Right cardiac atrium (tissue), 5 donors: ENCODE results near the gene SLCO1B3. TPM values are rescaled to one million over a fixed set of nuclear protein-coding genes. Genes with fewer than 3 reads are reported as not detected.

Source experiments
- ATAC-seq, 2 donors: fragments of 200-7000 bp; cut with Tn5 transposase; one replicate each; pipeline versions ENCODE4 v1.8.0 to v1.9.1; 2020; ENCODE audit warnings: moderate library complexity in 2 of 2, mild to moderate bottlenecking in 1 of 2
- DNase-seq, 3 donors: peaks; one replicate each; pipeline ENCODE4 v3.0.0-alpha.2; 2020
- H3K27ac ChIP-seq: one replicate; pipeline ENCODE4 v1.5.1; 2013; ENCODE audit warnings: mild to moderate bottlenecking, low read length, control low read depth, moderate library complexity
- H3K27me3 ChIP-seq: one replicate; pipeline ENCODE4 v1.6.1; 2013; ENCODE audit not compliant: control insufficient read depth, insufficient read depth
- H3K4me1 ChIP-seq: one replicate; pipeline ENCODE4 v1.6.1; 2013; ENCODE audit warnings: low read length; ENCODE audit not compliant: control insufficient read depth, insufficient read depth
- H3K4me3 ChIP-seq: one replicate; pipeline ENCODE4 v1.5.1; 2013; ENCODE audit warnings: low read length, control low read depth
- H3K9me3 ChIP-seq: one replicate; pipeline ENCODE4 v1.6.1; 2013; ENCODE audit warnings: low read length; ENCODE audit not compliant: control insufficient read depth
- WGBS: extraction: QIAGEN DNeasy Blood & Tissue Kit; methylation state at CpG from one replicate; pipeline ENCODE4 v1.1.7; 2013; 5-methylcytosine and 5-hydroxymethylcytosine counted together
- intact Hi-C, 4 donors: fragments of 100-400 bp; cut with DNase I; formaldehyde crosslinking; loops; one replicate each; pipeline versions ENCODE4 v1.11.0 to v1.14.0; 2022 to 2023
- polyA plus RNA-seq: library from polyadenylated mRNA; stranded (reverse); fragments of 200-250 nt; gene quantifications from one replicate; pipeline ENCODE4 v1.2.3, GENCODE V29; 2013
- total RNA-seq, 4 donors: library from RNA; stranded (reverse); fragmentation: NEBNext Ultra II Directional; extraction: Animal tissue kit (Norgen Biotek cat#: 25700); gene quantifications; one replicate each; pipeline ENCODE4 v1.2.1, GENCODE V29; 2021
- donor health status: healthy with polysubstance abuse.
- donor health status: DM: no; HTN: yes; CAD: no.
- donor health status: DM: no; HTN: no; CAD: no.
- donor health status: DM: no; HTN: yes; CAD: no; lungs with severe emphysema.
- donor health status: DM: yes; HTN: yes; CAD: no.

Gene SLCO1B3
- total and polyA plus RNA-seq, 5 donors = not detected

DNA sequence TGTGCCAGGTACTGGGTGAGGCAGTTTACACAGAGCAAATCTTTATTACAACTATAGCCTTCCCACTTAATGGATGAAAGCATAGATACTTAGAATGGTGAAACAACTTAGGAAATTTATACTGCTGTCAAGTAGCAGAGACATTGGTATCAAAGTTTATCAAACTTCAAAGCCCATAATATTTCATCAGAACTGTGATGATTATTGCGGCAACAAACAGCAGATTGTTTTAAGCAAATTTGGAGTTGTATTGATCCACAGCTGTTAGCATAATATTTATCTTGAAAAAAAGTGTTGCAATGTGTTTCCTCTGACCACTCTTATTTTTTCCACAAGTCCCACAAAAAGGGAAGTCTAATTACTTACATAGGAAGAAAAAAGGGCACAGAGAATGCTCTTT, 2.0 kb upstream of the SLCO1B3 start:
- H3K4me1 ChIP-seq = no peaks in the 10 kb centered on the region
- H3K27me3 ChIP-seq = no peaks in the 10 kb centered on the region
- DNase-seq = no peak
- intact Hi-C loops = no loop called here
- no peak overlapping the region for H3K27ac ChIP-seq
- H3K4me3 ChIP-seq = no peak overlapping the region
- no peaks in the 10 kb centered on the region for H3K9me3 ChIP-seq
- WGBS = 40% methylated on average over 1 of the region's 1 CpG
- no peak for ATAC-seq

DNA sequence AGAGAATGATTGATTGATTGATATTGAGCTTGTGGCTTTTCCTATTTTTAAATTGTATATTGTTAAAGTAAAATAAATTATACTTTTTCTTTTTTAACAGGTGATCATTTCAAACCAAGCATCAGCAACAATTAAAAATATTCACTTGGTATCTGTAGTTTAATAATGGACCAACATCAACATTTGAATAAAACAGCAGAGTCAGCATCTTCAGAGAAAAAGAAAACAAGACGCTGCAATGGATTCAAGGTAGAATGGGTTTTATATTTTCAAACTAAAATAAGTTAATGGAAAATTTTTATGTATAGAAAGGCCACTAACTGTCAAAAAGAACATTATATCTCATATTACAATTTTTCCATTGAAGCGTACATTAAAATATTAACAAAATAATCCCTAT, 5.1 kb downstream of the SLCO1B3 start:
- no peaks in the 10 kb centered on the region for H3K9me3 ChIP-seq
- ATAC-seq (no peak), DNase-seq (no peak)
- intact Hi-C loops = no loop called here
- 93% methylated on average over 2 of the region's 2 CpGs for WGBS
- no peaks in the 10 kb centered on the region for H3K27me3 ChIP-seq
- no peak overlapping the region for H3K27ac ChIP-seq
- no peaks in the 10 kb centered on the region for H3K4me1 ChIP-seq
- H3K4me3 ChIP-seq = no peak overlapping the region

DNA sequence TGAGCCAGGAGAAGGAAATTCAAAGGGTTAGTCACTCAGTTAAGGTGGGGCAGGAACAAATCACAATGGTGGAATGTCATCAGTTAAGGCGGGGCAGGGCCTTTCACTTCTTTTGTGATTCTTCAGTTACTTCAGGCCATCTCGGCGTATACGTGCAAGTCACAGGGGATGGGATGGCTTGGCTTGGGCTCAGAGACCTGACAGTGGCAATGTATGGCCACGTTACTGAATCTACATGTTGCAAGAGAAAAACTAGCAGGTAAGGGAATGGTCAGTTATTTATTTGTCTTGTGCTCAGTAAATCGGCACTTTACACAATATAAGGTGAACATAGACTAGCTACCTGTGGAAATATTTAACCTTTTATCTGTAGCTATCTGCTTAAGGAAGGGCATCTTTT, 11.9 kb downstream of the SLCO1B3 start:
- no peak for DNase-seq
- no peak for ATAC-seq
- H3K4me3 ChIP-seq = no peak overlapping the region
- no peak overlapping the region for H3K27ac ChIP-seq
- H3K27me3 ChIP-seq = no peaks in the 10 kb centered on the region
- intact Hi-C loops = no loop called here
- 91% methylated on average over 6 of the region's 6 CpGs for WGBS
- no peaks in the 10 kb centered on the region for H3K4me1 ChIP-seq
- H3K9me3 ChIP-seq = no peaks in the 10 kb centered on the region

DNA sequence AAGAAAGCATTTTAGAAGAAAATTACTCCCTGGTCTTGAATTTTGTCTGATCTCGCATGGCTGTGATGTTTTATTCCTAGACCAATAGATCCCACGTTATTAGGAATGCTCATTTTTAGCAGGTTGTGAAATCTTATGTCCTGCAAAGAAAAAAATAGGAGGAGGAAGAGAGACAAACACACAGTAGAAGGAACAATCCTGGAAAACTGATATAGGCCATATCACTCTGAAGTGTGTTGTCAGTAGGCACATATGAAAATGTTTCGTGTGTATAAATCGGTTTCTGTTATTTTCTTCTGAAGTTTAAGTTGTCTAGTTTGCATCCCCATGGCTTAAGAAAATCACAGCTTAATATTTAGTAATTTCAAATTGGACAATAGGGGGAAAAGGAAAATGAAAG, 12.4 kb downstream of the SLCO1B3 start:
- Histone ChIP-seq H3K4me3 (no peak overlapping the region), H3K27ac (no peak overlapping the region), H3K27me3 (no peaks in the 10 kb centered on the region), H3K9me3 (no peaks in the 10 kb centered on the region), H3K4me1 (no peaks in the 10 kb centered on the region)
- 69% methylated on average over 4 of the region's 4 CpGs for WGBS
- DNase-seq (no peak), ATAC-seq (no peak)
- intact Hi-C loops = no loop called here

DNA sequence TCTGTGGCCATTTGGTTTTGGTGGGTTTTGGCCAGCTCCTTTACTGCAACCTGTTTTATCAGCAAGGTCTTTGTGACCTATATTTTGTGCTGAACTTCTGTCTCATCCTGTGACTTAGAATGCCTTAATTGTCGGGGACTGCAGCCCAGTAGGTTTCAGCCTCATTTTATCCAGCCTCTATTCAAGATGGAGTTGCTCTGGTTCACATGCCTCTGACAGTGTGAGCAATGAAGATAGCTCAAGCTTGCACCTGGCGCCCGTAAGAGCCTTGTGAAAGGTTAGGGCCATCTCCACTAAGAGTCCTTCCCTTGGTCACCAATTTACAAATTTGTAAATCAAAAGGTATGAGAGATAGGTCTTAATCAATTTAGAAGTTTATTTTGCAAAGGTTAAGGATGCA, 19.4 kb downstream of the SLCO1B3 start:
- no peak overlapping the region for H3K4me3 ChIP-seq
- H3K9me3 ChIP-seq = no peaks in the 10 kb centered on the region
- 86% methylated on average over 3 of the region's 3 CpGs for WGBS
- H3K27ac ChIP-seq = no peak overlapping the region
- no peaks in the 10 kb centered on the region for H3K4me1 ChIP-seq
- DNase-seq = no peak
- no peaks in the 10 kb centered on the region for H3K27me3 ChIP-seq
- intact Hi-C loops = no loop called here
- no peak for ATAC-seq

DNA sequence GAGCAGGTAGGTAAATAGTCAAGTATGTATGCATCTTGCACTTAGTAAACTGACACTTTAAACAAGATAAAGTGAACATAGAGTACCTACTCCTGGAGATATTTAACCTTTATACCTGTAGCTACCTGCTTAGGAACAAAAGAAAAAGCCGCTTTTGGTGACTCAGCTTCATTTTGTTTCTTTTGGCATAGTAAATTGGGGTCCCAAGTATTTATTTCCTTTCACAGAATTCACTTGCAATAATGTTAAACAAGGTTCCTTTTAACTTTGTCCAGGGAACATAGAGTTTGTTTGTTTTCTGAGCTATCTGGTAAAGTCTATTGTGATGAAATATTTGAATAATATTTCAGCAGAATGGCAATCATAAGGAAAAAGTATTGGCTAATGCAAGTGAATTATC, 20.0 kb downstream of the SLCO1B3 start:
- H3K9me3 ChIP-seq = no peaks in the 10 kb centered on the region
- H3K27me3 ChIP-seq = no peaks in the 10 kb centered on the region
- H3K4me1 ChIP-seq = no peaks in the 10 kb centered on the region
- intact Hi-C loops = no loop called here
- WGBS = 76% methylated on average over 1 of the region's 1 CpG
- no peak overlapping the region for H3K4me3 ChIP-seq
- no peak for ATAC-seq
- no peak overlapping the region for H3K27ac ChIP-seq
- DNase-seq = no peak

DNA sequence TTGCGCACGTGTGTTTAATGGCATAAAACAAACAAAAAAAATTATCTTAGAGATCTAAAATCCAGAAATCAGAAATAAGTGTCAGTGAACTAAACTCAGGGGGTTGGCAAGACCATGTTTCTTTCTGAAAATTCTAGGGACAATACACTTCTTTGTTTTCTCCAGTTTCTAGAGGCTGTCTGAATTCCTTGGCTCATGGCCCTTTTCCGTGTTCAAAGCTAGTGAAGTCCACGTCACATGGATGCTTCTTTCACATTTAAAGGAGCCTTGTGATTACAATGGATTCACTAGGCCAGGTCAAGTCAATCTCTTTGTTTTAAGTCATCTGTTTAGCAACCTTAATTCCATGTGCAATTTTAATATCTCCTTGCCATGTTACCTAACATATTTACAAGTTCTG, 22.4 kb downstream of the SLCO1B3 start:
- Histone ChIP-seq H3K4me1 (no peaks in the 10 kb centered on the region), H3K9me3 (no peaks in the 10 kb centered on the region), H3K27me3 (no peaks in the 10 kb centered on the region), H3K4me3 (no peak overlapping the region), H3K27ac (no peak overlapping the region)
- DNase-seq = no peak
- 60% methylated on average over 4 of the region's 4 CpGs for WGBS
- intact Hi-C loops = no loop called here
- no peak for ATAC-seq

DNA sequence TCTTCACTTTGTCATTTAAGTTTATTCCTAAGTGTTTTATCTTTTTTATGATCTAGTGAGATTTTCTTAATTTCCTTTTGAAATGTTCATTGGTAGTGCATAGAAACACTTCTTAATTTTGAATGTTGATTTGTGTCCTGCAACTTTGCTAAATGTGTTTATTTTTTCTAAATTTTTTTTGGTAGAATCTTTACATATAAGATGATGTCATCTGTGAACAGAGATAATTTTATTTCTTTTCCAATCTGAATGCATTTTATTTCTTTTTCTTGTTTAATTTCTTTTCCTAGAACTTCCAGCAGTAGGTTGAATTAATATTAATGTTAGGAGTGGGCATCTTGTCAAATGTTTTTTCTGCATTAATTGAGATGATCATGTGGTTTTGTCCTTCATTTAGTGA, 42.1 kb downstream of the SLCO1B3 start:
- Histone ChIP-seq H3K4me3 (no peak overlapping the region), H3K4me1 (no peaks in the 10 kb centered on the region), H3K27me3 (no peaks in the 10 kb centered on the region), H3K9me3 (no peaks in the 10 kb centered on the region), H3K27ac (no peak overlapping the region)
- intact Hi-C loops = no loop called here
- DNase-seq (no peak), ATAC-seq (no peak)

DNA sequence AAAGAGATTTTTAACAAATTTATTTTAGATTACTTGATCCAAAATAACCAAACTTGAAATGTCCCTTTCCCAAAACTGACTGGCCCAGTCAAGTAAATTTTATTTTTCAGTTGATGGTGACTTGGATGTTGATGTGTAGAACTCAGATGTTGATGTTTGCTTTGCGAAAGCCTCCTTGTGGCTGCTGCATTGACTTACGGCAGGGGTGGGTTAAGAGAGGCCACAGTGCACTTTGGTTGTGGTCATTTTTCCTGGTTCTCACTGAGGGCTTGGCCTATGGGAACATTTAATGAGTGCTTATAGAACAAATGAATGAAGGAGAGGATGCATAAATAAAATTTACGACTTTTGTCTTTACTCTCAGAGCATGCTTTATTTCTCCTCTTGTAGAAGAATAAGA, 52.6 kb downstream of the SLCO1B3 start:
- DNase-seq (no peak), ATAC-seq (no peak)
- Histone ChIP-seq H3K9me3 (no peaks in the 10 kb centered on the region), H3K4me1 (no peaks in the 10 kb centered on the region), H3K27me3 (no peaks in the 10 kb centered on the region), H3K4me3 (no peak overlapping the region), H3K27ac (no peak overlapping the region)
- 89% methylated on average over 3 of the region's 3 CpGs for WGBS
- intact Hi-C loops = no loop called here

DNA sequence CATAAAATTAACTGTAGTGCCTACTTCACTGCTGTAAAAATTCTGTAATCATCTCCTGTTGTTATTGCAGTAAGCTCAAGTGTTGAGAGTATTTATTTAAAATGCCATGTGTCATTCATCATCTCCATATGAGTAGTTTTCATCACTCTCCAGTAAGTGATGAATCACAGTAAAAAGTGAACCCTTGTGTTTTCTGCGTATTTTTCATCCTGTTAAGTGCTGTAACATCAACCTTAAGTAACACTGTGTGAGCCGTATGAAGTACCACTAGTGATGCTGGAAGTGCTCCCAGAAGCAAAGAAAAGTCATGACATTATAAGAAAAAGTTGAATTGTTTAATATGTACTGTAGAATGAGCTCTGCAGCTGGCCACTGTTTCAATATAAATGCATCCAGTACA, 55.4 kb downstream of the SLCO1B3 start:
- ATAC-seq (no peak), DNase-seq (no peak)
- Histone ChIP-seq H3K9me3 (no peaks in the 10 kb centered on the region), H3K27ac (no peak overlapping the region), H3K4me3 (no peak overlapping the region), H3K27me3 (no peaks in the 10 kb centered on the region), H3K4me1 (no peaks in the 10 kb centered on the region)
- intact Hi-C loops = no loop called here
- 47% methylated on average over 2 of the region's 2 CpGs for WGBS

DNA sequence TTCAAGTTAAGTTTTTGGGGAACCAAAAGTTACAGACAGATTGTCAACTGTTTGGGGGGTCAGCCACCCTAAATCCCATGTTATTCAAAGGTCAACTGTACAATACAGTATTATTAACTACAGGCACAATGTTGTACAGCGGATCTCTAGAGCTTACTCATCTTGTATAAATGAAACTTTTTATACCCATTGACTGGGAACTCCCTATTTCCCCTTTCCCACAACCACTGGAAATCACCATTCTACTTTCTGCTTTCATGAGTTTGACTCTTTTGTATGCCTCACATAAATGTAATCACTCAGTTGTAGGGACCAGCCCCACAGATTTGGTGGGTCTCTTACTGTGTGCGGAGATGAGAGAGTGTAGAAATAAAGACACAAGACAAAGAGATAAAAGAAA, 57.8 kb downstream of the SLCO1B3 start:
- no peak overlapping the region for H3K4me3 ChIP-seq
- H3K9me3 ChIP-seq = no peaks in the 10 kb centered on the region
- intact Hi-C loops = no loop called here

DNA sequence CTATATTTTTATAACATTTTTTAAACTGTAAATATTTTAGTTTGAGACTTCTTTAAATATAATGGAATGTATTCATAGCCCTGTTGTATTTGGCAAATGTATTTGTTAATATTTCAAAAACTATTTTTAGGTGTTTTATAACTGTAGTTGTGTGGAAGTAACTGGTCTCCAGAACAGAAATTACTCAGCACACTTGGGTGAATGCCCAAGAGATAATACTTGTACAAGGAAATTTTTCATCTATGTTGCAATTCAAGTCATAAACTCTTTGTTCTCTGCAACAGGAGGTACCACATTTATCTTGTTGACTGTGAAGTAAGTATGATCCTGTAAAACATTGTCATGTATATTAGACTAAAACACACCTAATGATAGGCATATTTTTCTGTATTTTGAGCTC, 72.8 kb downstream of the SLCO1B3 start:
- ATAC-seq = peak in 1 of 2 donors; percentile 73
- no peak overlapping the region for H3K27ac ChIP-seq
- intact Hi-C loops = no loop called here
- no peaks in the 10 kb centered on the region for H3K27me3 ChIP-seq
- no peaks in the 10 kb centered on the region for H3K4me1 ChIP-seq
- H3K9me3 ChIP-seq = no peaks in the 10 kb centered on the region
- no peak overlapping the region for H3K4me3 ChIP-seq
- DNase-seq = peak in 1 of 3 donors; percentile 11

More for the DNA sequence above, 57.8 kb downstream of the SLCO1B3 start:
- H3K27ac ChIP-seq = no peak overlapping the region
- no peaks in the 10 kb centered on the region for H3K4me1 ChIP-seq
- 92% methylated on average over 2 of the region's 2 CpGs for WGBS
- ATAC-seq = no peak
- H3K27me3 ChIP-seq = no peaks in the 10 kb centered on the region
- DNase-seq = no peak
